Embryonic facial prominence (tissue), 1 donor: ENCODE measurements around the gene KRT7.
"Not testable (repeated sequence)": the region's sequence is repeated elsewhere in the genome, so short reads cannot be mapped to it uniquely, and the experiment has no call there.

Source experiments
- DNase-seq: peaks from one replicate; pipeline ENCODE4 v3.0.0-alpha.2; 2016; ENCODE audit errors: extremely low spot score

Gene KRT7

DNA sequence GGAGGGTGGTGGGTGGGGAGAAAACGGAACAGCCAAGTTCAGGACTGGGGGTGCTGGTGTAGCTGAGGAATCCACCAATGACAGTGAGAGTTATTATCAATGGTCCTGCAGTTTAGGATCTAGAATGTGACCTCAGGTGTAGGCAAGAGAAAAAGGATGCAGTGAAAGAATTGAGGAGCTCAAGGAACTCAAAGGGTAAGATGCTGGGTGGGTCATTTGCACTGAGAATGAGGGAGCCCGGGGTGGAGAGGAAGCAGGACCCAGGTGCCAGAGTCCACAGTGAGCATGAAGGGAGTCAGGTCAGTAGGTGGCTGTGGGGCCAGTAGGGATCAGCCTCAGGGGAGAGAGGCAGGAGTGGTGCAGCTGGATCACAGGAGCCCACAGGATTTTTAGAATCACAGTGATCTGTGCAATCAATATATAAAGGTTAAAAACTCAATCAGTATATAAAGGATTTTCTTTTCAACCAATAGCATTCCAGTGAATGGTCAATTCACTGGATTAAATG lies 3.2 kb upstream of the KRT7 start:
- no peak for DNase-seq

DNA sequence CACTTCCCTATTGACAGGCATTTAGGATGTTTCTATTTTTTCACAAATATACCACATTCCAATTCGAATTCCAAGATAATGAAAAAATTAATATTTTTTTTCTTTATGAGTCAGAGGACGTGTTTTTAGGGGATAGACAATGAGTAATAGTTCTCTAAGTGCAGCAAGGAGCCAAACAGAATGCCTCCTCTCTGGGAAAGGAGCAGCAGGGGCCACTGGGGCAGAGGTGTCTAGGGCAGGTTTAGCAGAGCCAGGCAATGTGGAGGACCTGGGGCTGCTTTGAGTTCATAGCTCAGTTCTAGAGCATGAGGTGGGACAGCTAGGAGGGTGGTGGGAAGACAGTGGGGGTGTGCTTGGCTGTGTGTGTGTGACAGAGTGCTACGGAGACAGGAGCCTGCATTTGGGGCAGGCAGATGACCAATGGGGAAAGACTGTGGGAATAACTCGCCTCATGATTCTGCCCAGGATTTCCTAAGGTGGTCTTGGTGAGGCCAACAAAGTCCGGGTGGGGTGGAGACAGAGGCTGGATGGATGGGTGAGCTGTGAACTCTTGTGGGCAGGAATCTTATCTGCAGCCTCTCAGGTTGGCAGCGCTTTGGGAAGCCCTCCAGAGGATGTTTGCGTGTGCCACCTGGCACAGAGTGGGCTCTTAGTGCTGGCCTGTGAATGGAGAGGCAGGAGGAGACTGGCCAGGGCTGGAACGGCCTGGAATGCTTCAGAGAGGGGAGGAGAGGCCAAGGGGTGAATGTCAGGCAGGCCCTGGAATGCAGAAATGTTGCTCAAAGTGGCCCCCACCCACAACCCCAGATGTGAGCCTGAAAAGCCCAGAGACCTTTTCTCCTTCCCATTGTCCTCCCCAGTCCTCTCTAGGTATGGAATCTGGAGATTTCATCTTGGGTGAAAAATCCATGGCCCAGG lies 2.4 kb upstream of the KRT7 start:
- DNase-seq: no peak

DNA sequence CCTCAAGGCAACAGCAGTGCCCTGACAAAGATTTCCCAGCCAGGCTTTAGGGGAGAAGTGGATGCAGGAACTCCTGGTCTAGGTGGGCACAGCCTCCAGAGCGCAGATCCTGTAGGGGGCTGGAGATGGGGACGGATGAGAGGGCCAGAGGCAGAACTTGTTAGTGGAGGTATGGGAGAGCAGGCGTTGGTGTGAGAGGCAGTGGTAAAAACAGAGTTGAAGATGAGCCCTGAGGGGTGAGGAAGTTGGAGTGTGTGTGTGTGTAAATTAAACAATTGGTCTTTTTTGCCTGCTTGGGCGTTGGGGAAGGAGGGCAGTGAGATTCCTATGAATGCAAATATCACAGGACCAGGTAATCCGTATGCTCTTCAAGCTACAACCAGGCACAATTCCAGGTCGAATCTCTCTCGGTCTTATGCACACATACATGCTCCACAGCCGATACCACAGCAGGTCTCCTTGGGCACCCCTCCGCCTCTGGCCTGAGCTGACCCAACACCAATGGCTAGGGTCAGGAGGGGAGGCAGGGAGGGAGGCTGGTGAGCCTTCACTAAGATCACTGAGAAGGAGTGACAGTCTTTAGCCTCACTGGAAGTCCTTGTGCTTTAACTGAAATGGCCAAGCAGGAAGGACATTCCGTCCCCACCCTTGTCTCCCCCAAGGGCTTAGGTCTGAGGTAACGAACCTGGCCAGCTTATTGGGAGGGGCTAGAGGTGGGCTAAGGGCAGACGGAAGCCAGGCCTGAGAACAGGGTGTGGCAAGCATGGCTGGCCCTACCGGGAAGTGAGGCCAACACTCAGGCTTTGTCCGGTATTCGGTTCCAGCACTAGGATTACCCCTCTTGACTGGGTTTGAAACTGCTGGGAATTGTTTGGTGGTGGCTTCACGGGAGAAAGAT lies 1.5 kb upstream of the KRT7 start:
- no peak for DNase-seq

DNA sequence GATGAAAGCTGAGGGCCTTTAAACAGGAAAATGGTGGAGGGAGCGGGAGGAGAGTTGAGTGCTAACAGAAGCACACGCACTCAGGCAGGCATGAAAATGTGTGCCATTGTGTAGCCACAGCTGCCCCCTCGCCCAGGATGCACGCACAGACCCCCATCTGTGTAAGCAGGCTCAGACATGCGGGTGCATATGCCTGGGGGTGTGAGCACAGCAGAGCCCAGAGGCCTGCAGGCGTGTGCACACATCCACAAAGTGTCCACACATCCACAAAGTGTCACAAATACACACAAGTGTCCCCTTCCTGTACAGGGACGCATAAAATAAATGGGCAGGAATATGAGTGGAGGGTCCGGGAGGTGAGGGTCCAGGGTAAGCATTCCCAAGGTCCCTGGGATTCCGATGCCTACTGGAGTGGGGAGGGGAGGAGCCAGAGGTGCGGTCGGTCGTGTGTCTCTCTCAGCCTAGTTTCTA lies 805 bp upstream of the KRT7 start:
- no peak for DNase-seq

DNA sequence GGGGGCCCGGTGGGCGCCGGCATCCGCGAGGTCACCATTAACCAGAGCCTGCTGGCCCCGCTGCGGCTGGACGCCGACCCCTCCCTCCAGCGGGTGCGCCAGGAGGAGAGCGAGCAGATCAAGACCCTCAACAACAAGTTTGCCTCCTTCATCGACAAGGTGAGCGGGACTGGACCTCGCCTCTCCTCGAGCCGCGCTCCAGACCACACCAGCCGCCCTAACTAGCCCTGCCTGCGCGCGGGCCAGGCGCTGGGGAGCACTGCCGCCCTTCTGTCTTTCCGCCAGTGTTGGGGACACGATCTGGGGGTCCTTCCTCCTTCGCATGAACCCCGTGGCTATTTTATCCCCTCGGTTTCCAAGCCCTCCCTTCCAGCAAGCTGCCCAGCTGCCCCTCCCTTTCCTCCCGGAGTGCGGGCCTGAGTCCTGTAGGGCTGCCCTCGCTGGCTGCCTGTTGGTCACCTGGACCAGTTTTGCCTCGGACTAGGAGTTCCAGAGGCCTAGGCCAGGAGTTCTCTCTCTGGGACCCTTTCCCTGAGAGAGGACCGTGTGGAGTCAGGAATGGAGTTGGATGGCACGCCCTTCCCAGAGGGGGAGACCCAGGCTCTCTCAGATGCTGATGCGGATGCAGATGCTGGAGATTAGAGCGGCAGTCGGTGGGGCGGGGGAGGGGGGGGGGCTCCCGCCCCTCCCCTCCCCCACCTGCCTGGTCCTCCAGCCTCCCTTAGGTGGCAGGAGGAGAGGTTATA lies 592 bp downstream of the KRT7 start:
- DNase-seq: no peak

DNA sequence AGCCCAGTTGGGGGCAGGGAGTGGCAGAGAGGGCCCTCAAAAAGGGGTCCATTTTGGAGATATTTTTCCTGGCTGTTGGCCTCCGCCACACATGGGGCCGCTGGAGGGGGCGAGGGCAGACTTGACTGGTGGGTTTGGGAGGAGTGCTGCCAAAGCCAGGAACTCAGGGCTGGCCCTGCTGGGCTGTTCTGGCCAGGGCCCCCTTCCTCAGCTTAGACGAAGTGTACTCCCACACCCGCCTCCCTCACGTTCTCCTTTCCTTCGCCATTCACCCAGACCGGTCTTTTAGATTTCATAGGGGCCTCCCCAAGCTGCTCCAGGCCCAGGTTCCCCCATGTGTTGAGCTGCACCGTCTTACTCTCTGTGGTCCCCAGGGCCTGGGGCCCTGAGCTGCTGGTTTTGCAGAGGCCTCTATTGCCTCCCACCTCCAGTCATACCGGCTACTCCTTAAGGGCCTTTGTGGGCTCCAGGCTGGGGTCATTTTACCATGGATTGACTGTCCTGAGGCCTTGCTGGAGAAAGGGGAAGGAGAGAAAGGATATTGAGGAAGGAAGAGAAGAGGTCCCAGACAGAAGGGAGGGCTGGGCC lies 1.3 kb downstream of the KRT7 start:
- DNase-seq: no peak

DNA sequence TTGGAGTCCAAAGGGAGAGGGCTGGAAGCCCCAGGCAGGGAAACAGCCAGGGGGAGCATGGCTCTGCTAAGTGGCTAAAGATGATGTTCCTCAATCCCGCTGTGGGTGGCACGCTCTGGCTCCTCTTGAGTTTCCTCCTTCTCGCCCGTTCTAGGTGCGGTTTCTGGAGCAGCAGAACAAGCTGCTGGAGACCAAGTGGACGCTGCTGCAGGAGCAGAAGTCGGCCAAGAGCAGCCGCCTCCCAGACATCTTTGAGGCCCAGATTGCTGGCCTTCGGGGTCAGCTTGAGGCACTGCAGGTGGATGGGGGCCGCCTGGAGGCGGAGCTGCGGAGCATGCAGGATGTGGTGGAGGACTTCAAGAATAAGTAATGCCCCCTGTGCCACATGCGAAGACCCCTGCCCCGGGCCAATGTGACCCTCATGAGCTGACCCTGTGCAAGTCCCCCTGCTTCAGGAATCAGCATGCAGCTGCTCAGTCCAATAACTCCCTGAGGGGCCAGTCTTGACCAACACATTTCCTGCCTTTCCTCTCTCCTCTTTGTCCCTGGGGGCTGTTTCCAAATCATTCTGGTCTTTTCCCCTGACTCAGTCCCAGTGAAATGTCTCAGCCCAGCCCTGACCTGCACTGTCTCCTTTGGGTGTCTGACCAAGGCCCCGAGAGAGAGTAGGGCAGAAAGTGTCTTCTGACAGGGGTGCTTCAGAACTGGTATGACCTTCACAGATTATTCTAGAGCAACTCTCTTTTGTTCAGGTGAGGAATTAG lies 2.1 kb downstream of the KRT7 start:
- DNase-seq: no peak

DNA sequence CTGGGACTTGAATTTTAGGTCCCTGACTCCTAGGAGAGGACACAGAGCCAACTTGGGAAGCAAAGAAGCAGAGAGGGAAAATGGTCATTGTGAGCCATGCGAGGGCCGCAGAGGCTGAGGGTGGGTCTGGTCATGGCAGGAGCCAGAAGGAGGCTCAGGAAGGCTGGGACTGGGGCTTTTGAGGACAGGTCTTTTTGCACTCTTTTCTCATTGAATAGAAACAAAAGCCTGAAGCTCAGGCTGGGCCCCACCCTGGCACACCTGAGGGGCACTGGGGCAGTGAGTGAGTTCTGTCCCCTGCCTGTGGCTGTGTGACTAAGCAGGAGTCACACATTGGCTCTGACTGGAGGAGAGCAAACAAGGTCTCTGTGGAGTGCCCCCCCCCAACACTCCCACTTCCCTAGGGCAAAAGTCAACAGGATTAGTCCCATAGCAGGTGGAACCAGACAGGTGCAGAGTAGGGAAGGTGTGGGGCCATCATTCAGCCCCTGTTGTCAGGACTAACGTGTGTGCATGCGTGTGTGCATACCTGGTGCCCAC lies 2.8 kb downstream of the KRT7 start:
- DNase-seq: no peak

DNA sequence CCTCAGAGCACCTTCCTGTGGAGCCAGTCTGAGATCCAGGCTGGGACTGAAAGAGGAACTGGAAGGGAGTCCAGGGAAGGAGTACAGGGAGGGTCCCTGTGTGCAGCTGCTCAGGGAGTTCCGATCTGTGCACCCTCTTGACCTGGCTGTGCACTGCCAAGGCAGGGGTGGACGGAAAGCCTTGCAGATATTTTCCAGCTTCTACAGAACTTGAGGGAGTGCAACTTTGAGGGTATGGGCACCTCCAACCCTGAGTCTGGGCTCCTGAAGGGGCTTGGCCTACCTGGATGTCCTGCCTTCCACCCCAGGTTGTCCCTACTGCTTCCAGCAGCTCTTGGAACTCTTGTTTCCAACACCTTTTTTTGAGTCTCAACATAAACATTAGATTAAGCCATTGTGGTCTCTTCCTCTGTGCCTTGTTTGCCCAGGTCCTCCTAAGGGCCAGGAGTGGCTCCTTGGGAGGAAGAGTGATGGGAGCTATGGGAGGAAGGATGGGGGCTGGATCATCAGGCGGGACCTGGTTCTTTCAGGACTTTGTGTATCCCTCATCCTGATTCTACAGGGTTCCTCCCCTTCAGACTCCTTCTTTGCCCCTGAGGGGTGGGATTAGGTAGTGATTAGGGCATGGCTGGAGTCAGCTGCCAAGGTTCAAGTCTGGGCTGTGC lies 3.5 kb downstream of the KRT7 start:
- DNase-seq: no peak

DNA sequence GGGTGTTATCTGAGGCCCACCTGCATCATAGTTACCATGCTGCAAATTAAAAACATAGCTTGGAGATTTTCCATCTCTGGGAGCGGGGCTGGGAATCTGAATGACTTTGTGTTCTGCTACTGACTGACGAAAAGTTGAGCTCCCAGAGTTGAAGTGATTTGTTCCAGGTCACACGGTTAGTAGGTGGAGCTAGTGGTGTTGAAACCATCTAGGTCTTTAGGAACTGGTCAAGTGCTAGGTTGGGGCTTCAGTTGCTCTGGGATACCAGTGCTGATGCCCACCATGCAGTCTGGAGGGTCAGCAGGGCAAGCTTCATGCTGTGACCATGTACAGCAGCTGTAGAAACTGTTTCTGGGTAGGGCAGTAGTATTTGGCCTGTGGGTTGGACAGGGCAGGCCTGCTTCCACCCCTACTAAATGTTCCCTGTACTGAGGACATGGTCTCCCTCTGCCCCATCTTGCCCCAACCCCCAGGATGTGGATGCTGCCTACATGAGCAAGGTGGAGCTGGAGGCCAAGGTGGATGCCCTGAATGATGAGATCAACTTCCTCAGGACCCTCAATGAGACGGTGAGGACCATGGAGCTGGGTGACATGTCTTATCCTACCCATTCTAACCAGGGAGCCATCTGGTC lies 5.3 kb downstream of the KRT7 start:
- DNase-seq: no peak

DNA sequence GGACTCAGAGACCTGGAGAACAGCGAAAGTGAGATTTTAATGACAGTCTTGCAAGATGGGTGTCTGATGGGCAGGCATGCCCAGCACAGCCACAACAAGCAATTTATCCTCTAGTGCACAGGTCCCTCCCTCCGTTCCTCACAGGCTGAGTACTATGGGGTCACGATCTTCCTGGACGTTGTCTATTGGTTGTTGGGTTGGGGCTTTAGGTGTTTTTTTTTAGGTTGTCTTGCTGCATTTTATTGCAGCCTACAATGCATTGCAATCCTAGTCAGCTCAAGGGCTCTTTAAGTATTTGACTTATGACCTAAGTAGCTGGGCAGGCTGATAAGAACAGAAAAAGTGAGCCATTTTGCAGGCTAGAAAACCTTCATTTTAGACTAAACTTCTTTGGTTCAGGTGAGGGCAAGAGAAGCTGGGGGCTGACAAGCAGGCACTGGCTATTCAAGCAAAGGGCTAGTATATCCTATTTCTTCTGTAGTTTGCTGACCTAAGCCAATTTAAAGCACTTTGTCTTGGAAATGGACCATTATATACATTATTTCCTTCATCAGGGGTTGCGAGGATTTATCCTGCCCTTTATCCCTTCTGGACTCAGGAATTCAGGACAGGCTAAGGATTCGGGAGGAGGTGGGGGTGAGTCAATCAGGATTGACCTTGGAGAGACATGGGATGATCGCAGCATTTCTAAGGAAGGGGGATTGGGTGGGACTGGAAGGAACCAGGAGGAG lies 6.0 kb downstream of the KRT7 start:
- DNase-seq: no peak

DNA sequence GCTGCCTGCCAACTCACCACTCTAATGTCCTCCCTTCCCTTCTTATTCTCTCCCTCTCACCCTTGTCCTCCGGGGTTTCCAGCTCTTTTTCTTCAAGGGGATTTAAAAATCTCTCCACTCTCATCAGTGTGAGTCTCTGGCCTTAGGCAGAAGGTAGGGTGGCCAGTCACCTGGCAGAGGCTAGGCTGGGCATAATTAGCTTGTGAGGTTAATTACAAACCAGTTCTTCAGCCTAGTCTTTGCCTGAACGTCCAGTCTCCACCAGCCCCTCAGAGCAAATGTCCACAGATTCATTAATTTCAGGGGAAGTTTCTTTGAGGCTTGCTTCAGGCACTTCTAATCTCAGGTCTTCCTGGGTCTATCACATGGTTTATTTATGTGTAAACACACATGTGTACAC lies 6.7 kb downstream of the KRT7 start:
- DNase-seq: no peak

DNA sequence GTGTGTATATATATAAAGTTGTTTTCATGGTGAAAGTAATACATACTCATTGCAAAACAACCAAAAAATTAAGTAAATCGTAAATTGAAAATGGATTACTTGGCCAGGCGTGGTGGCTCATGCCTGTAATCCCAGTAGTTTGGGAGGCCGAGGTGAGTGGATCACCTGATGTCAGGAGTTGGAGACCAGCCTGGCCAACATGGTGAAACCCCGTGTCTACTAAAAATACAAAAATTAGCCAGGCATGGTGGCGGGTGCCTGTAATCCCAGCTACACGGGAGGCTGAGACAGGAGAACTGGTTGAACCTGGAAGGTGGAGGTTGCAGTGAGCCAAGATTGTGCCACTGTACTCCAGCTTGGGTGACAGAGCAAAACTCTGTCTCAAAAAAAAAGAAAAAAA lies 7.2 kb downstream of the KRT7 start:
- not testable (repeated sequence) for DNase-seq

DNA sequence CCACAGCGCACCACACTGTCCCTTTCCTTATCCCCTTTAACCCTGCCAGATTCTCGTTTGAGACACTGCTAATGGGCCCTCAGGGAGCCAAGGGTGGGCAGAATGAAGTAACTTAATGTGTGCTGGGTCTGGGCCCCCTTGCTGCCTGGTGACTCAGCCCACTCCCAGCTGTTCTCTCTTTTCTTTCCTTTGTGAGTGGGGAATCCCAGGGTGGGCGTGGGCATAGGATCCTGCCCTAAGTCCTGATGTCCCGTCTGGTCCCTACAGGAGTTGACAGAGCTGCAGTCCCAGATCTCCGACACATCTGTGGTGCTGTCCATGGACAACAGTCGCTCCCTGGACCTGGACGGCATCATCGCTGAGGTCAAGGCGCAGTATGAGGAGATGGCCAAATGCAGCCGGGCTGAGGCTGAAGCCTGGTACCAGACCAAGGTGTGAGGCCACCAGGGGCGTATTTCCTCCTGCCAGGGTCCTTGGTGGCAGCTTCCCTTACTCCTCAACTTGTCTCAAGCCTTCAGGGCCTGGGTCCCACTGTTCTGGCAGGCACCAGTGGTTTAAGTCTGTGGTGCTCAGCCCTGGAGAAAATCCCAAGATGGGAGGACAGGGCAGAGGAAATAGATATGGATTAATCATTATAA lies 8.3 kb downstream of the KRT7 start:
- DNase-seq: no peak

DNA sequence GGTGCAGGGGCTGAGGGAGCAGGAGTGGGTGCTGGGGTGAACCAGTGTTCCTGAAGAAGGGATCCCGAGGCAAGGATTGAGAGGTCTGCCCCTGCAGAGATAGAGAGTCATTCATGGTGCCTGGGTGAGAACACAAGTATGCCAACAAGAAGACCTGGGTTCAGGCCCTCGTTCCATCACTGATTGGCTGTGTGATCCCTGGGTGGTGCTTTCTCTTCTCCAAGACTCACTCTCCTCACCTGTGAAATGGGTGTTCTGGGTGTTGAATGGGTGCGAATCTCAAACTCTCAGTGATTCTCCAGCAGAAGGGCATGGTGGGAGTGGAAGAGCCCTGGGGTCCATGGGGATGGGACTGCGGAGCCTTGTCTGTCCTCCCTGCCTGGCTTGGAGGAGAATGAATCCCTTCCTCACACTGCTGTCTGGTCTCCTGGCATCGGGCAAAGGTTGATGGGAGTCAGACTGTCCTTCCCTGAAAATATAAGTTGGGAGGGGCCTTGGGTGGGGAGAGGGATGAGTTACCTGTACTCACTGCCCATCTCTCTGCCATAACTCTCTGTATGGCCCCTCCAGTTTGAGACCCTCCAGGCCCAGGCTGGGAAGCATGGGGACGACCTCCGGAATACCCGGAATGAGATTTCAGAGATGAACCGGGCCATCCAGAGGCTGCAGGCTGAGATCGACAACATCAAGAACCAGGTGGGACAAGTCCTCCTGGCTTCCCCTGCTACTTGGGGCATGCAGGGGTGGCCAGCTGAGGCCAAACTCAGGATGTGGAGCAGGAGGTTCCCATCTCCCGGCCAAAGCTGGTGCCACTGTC lies 9.6 kb downstream of the KRT7 start:
- DNase-seq: no peak

DNA sequence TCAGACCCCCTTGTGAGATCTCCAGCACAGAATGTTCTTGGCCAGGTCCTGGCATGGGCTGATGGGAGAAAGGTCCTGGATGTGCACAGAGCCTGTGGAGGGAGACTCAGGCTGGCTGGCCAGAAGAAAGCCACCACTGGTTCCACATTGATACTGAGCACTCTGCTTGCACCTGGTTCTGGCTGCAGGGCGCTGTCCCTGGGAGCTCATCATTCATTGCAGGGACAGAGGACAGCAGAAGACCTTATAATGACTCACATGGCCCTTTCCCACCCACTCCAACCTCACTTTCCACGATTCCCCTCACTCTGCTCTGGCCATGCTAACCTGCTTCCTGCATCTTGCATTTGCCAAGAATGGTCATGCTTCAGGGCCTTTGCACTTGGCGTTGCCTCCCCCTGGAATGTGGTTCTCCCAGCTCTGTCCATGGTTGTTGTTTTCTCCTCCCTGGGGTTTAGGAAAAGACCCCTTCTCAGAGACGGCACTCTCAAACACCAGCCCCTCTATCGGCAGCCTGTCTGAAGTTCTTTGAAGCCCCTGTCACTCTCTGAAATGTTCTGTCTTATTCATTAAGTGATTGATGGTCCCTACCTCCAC lies 10.3 kb downstream of the KRT7 start:
- DNase-seq: no peak
